GM12878 (cell line): Measurements from ENCODE around the gene PPFIA4. TPM values are rescaled to one million over a fixed set of nuclear protein-coding genes. Genes with fewer than 3 reads are reported as not detected.

ENCODE experiments used
- ATAC-seq: fragments of 200-7000 bp; cut with Tn5 transposase; 3 replicates; pipeline ENCODE4 v1.9.1; 2020; ENCODE audit warnings: mild to moderate bottlenecking, moderate library complexity
- BruUV-seq: library from RNA; stranded (reverse); fragments of 400-500 nt; replicated peaks from 2 replicates; lab custom pipeline; 2021; lab: Mats Ljungman, UMichigan
- CTCF ChIA-PET: fragments of 300-600 bp; sonication (Branson Sonifier 250); formaldehyde crosslinking; extraction: SDS; loops from one replicate; lab custom pipeline; 2021; ENCODE audit warnings: inconsistent platforms; lab: Yijun Ruan, JAX
- POLR2A ChIA-PET: fragments of 350-600 bp; formaldehyde crosslinking; extraction: SDS; loops from one replicate; lab custom pipeline; 2021; ENCODE audit warnings: inconsistent platforms; lab: Charles Lee
- RAD21 ChIA-PET: fragments of 300-600 bp; sonication (Branson Sonifier 250); formaldehyde crosslinking; loops from one replicate; lab custom pipeline; 2023; ENCODE audit warnings: antibody characterized with exemption; ENCODE audit not compliant: unreplicated experiment; lab: Charles Lee
- SMC1A ChIA-PET: fragments of 300-600 bp; sonication (Branson Sonifier 250); formaldehyde crosslinking; loops from one replicate; lab custom pipeline; 2023; ENCODE audit not compliant: unreplicated experiment, uncharacterized antibody; lab: Charles Lee
- DNase-seq: peaks from one replicate; pipeline ENCODE4 v3.0.0-alpha.2; 2011; ENCODE audit warnings: low read depth, low spot score
- FAIRE-seq: peaks from 3 replicates; lab custom pipeline; 2011; peaks lifted over from hg19 to GRCh38; lab: Jason Lieb, UNC
- H2AFZ ChIP-seq: 2 replicates; pipeline ENCODE4 v1.6.0; 2011; ENCODE audit warnings: low read depth, low read length, control low read depth; ENCODE audit not compliant: control insufficient read depth
- H3K27ac ChIP-seq: 2 replicates; pipeline ENCODE4 v1.5.1; 2011; ENCODE audit warnings: control low read depth; ENCODE audit not compliant: control insufficient read depth, insufficient read depth
- H3K27me3 ChIP-seq, 2 experiments: replicated peaks in 1 of 2; 2 replicates each; pipeline versions ENCODE4 v1.6.0 to v1.6.1; 2011; ENCODE audit warnings: low read length in 1 of 2; ENCODE audit not compliant: control insufficient read depth in 2 of 2, insufficient read depth in 2 of 2
- H3K36me3 ChIP-seq, 2 experiments: 2 replicates each; pipeline ENCODE4 v1.5.1; 2011; ENCODE audit warnings: low read length in 1 of 2; ENCODE audit not compliant: control insufficient read depth in 2 of 2, insufficient read depth in 2 of 2
- H3K4me1 ChIP-seq: 2 replicates; pipeline ENCODE4 v1.6.1; 2011; ENCODE audit warnings: mild to moderate bottlenecking, low read length, moderate library complexity, mixed read lengths; ENCODE audit not compliant: control insufficient read depth, insufficient read depth
- H3K4me2 ChIP-seq: 2 replicates; pipeline ENCODE4 v1.6.0; 2011; ENCODE audit warnings: control low read depth; ENCODE audit not compliant: control insufficient read depth, insufficient read depth
- H3K4me3 ChIP-seq: fragments of 200-600 bp; sonication (generic); 2 replicates; pipeline ENCODE4 v1.5.1; 2016
- H3K79me2 ChIP-seq: 2 replicates; pipeline ENCODE4 v1.6.0; 2011; ENCODE audit warnings: low read length; ENCODE audit not compliant: control insufficient read depth, insufficient read depth
- H3K9ac ChIP-seq: 2 replicates; pipeline ENCODE4 v1.8.0; 2011; ENCODE audit warnings: low read length, control low read depth, mixed read lengths; ENCODE audit not compliant: control insufficient read depth, insufficient read depth
- H3K9me3 ChIP-seq: replicated peaks from 3 replicates; pipeline ENCODE4 v1.5.1; 2011; ENCODE audit warnings: mild to moderate bottlenecking, low read length; ENCODE audit not compliant: control insufficient read depth, insufficient read depth
- H4K20me1 ChIP-seq: 2 replicates; pipeline ENCODE4 v1.6.0; 2011; ENCODE audit not compliant: control insufficient read depth, insufficient read depth
- CHD1 ChIP-seq: IDR thresholded peaks from 2 replicates; pipeline ENCODE4 v1.6.1; 2012; ENCODE audit warnings: low read depth, low read length, improper control_type of control experiment
- CREM ChIP-seq: IDR thresholded peaks from 2 replicates; pipeline ENCODE4 v1.6.1; 2014; ENCODE audit warnings: antibody characterized with exemption, low read depth
- EGR1 ChIP-seq, 2 experiments: IDR thresholded peaks; 1 replicate in 1 of 2; 2 replicates in 1 of 2; pipeline ENCODE4 v1.6.1; 2011 to 2012; ENCODE audit warnings: low read depth in 2 of 2, low read length in 2 of 2, borderline replicate concordance in 1 of 2, mild to moderate bottlenecking in 1 of 2, moderate library complexity in 1 of 2
- HDGF ChIP-seq: fragments of 450-650 bp; IDR thresholded peaks from 2 replicates; pipeline ENCODE4 v1.6.1; 2016; ENCODE audit warnings: antibody characterized with exemption
- LARP7 ChIP-seq: fragments of 450-650 bp; IDR thresholded peaks from 2 replicates; pipeline ENCODE4 v1.6.1; 2017; ENCODE audit warnings: mild to moderate bottlenecking
- NFIC ChIP-seq: IDR thresholded peaks from 2 replicates; pipeline ENCODE4 v1.6.1; 2012; ENCODE audit warnings: low read depth, mild to moderate bottlenecking, inconsistent platforms, low read length, moderate library complexity
- NR2F1 ChIP-seq: fragments of 450-650 bp; conservative IDR thresholded peaks from 2 replicates; pipeline ENCODE4 v1.6.1; 2017; ENCODE audit warnings: mild to moderate bottlenecking
- POLR2AphosphoS5 ChIP-seq: IDR thresholded peaks from 2 replicates; pipeline ENCODE4 v1.6.1; 2011; ENCODE audit warnings: mild to moderate bottlenecking, low read length, inconsistent platforms
- RFX5 ChIP-seq: IDR thresholded peaks from 2 replicates; pipeline ENCODE4 v1.6.1; 2011; ENCODE audit warnings: low read depth, low read length, improper control_type of control experiment
- STAT3 ChIP-seq: IDR thresholded peaks from 2 replicates; pipeline ENCODE4 v1.6.1; 2011; ENCODE audit warnings: low read depth, low read length, improper control_type of control experiment
- SUPT20H ChIP-seq: IDR thresholded peaks from 2 replicates; pipeline ENCODE4 v1.6.1; 2011; ENCODE audit warnings: low read depth, mild to moderate bottlenecking, low read length, moderate library complexity, borderline replicate concordance; ENCODE audit not compliant: control insufficient read depth
- ZZZ3 ChIP-seq: IDR thresholded peaks from 2 replicates; pipeline ENCODE4 v1.6.1; 2011; ENCODE audit warnings: low read depth; ENCODE audit not compliant: control insufficient read depth, insufficient read length
- WGBS: methylation state at CpG from one replicate; pipeline ENCODE4 v1.1.6; 2016; ENCODE audit warnings: low lambda C conversion rate; ENCODE audit not compliant: insufficient replicate concordance, insufficient coverage; ENCODE audit errors: missing lambda C conversion rate; 5-methylcytosine and 5-hydroxymethylcytosine counted together
- in situ Hi-C: fragments of 300-500 bp; cut with MboI; formaldehyde crosslinking; loops from 9 replicates; pipeline ENCODE4 v1.14.3; 2018; ENCODE audit warnings: mixed read lengths
- intact Hi-C: fragments of 100-400 bp; cut with micrococcal nuclease; formaldehyde crosslinking; loops from one replicate; pipeline ENCODE4 v1.14.2; 2022; ENCODE audit not compliant: unreplicated experiment
- polyA plus RNA-seq, 11 experiments: library from polyadenylated mRNA; depleted of rRNA in 4 of 11; unstranded in 6 of 11; stranded (reverse) in 5 of 11; fragments of >200 nt; fragmentation: Nextera tagmentation in 4 of 11; fragmentation: Illumina TruSeq in 1 of 11; extraction: Ambion mirVana in 4 of 11; extraction: Trizol in 1 of 11; gene quantifications; 1 replicate in 1 of 11; 2 replicates in 10 of 11; pipeline versions ENCODE4 v1.2.1 to v1.2.3, GENCODE V29; 2011 to 2016; ENCODE audit warnings: inconsistent platforms in 2 of 11, missing spikeins in 2 of 11, low read depth in 1 of 11
- total RNA-seq, 4 experiments: library from RNA; depleted of rRNA in 3 of 4; stranded (reverse); fragments of >200 nt in 3 of 4; fragmentation: Illumina TruSeq in 1 of 4; extraction: Trizol in 1 of 4; gene quantifications; 2 replicates each; pipeline versions ENCODE4 v1.2.1 to v1.2.3, GENCODE V29; 2013 to 2021
- TF ChIP-seq, protein P1 (sequence below): fragments of 450-650 bp; IDR thresholded peaks from 2 replicates; pipeline ENCODE4 v1.6.1; 2018; ENCODE audit warnings: borderline replicate concordance, mild to moderate bottlenecking; ENCODE audit not compliant: partially characterized antibody
- TF ChIP-seq, protein P2 (sequence below): IDR thresholded peaks from 2 replicates; pipeline ENCODE4 v1.6.1; 2012; ENCODE audit warnings: low read depth, low read length, improper control_type of control experiment

PPFIA4 gene
- total and polyA plus RNA-seq, 10 of the 15 experiments (the other 5 are each of a cell fraction or from before 2014, with no cell fraction given) = 0.02 to 19.7 (median 0.34) TPM; not detected in 1

DNA sequence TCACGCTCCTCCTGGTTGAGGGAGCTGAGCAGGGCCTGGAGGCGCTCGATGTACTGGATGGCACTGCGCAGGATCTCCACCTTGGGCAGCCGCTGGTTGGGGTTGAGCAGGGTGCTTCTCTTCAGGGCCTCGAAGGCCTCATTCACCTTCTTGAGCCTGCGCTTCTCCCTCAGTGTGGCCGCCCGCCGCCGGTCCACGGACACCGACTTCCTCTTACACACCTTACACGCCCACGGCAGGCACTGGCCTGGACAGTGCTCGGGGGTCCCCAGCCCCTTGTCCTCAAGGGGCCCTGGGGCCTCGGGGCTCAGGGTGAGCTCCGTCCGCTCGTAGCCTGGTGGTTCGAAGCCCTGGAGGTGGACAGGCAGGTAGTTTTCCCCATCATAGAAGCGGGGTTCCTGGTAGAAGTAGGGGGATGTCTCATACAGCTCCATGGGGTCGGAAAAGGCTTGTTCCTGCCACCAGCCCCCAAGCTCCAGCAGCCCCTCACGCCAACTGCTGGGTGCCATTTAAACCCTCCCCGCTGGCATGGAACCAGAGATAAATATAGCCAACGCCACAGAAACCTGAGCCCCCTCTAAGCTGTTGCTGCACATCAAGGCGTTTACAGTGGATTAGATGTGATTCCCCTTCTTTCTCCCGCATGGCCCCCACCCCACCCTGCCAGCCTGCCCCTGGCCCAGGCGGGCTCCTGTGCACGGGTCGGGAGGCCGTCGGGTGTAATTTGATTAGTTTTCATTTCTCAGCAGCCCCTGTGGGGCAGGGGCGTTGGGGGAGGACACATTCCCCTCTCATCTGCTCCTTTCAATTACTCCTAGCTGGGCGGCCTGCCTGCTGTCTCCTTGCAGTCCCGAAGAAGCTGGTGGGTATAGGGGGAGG, 59.5 kb downstream of the PPFIA4 start, which contains the start of gene MYOG:
Gene MYOG, minus strand, starts transcription at position 485 of the 879 bp plus-strand sequence. Its CDS starts 51 bp downstream, at position 434.
- H3K4me1 ChIP-seq = no peaks in the 10 kb centered on the region
- H3K79me2 ChIP-seq = no peaks in the 10 kb centered on the region
- no peak for ATAC-seq
- ChIA-PET SMC1A (interaction anchor here (0.6 to 0.8 kb wide), 2 partner anchors 133 to 184 kb away, joined by 3 read pairs; no protein-coding TSS in a partner anchor), POLR2A (interaction anchor here (0.5 kb wide), 1 partner anchor 1012 kb away, joined by 3 read pairs; no protein-coding TSS in a partner anchor), RAD21 (no interaction called here), CTCF (interaction anchor here (1.2 to 3.9 kb wide), 5 partner anchors 19 to 183 kb away, joined by 3 to 35 read pairs (median 3); no protein-coding TSS in a partner anchor)
- H3K4me3 ChIP-seq = no peak within 1 kb of the TSS
- H3K9ac ChIP-seq = no peak within 1 kb of the TSS
- no peaks in the 10 kb centered on the region for H3K36me3 ChIP-seq
- TF ChIP-seq NFIC (no peak), HDGF (no peak), LARP7 (no peak), CREM (no peak), STAT3 (no peak), NR2F1 (no peak), CHD1 (no peak), ZZZ3 (no peak), SUPT20H (no peak), EGR1 (IDR thresholded peaks at IDR 0.05; ENCODE audit: borderline replicate concordance in 1 of 2, low read depth in 2 of 2, low read length in 2 of 2) (no peak), POLR2AphosphoS5 (no peak), RFX5 (no peak)
- TF ChIP-seq, protein P1, sequence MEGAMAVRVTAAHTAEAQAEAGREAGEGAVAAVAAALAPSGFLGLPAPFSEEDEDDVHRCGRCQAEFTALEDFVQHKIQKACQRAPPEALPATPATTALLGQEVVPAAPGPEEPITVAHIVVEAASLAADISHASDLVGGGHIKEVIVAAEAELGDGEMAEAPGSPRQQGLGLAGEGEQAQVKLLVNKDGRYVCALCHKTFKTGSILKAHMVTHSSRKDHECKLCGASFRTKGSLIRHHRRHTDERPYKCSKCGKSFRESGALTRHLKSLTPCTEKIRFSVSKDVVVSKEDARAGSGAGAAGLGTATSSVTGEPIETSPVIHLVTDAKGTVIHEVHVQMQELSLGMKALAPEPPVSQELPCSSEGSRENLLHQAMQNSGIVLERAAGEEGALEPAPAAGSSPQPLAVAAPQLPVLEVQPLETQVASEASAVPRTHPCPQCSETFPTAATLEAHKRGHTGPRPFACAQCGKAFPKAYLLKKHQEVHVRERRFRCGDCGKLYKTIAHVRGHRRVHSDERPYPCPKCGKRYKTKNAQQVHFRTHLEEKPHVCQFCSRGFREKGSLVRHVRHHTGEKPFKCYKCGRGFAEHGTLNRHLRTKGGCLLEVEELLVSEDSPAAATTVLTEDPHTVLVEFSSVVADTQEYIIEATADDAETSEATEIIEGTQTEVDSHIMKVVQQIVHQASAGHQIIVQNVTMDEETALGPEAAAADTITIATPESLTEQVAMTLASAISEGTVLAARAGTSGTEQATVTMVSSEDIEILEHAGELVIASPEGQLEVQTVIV = no peak
- TF ChIP-seq, protein P2, sequence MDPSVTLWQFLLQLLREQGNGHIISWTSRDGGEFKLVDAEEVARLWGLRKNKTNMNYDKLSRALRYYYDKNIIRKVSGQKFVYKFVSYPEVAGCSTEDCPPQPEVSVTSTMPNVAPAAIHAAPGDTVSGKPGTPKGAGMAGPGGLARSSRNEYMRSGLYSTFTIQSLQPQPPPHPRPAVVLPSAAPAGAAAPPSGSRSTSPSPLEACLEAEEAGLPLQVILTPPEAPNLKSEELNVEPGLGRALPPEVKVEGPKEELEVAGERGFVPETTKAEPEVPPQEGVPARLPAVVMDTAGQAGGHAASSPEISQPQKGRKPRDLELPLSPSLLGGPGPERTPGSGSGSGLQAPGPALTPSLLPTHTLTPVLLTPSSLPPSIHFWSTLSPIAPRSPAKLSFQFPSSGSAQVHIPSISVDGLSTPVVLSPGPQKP = no peak
- 40% methylated on average over 33 of the region's 36 CpGs for WGBS
- no peak within 1 kb of the TSS for H2AFZ ChIP-seq
- no peak within 1 kb of the TSS for H3K27ac ChIP-seq
- BruUV-seq = no TSS peak
- H3K27me3 ChIP-seq = peaks cover 0 to 1% of the 10 kb centered on the region in 2 experiments; a peak in 2 of 4 replicates
- H4K20me1 ChIP-seq = no peaks in the 10 kb centered on the region; the same call in 1 of the 2 replicates
- no peak within 1 kb of the TSS for H3K4me2 ChIP-seq
- FAIRE-seq = no peak
- in situ Hi-C loops = no loop called here
- intact Hi-C loops = no loop called here
- no peaks in the 10 kb centered on the region for H3K9me3 ChIP-seq
- DNase-seq = no peak
